PC-3 (cell line): ENCODE data around the gene GADL1. TPM values are rescaled to one million over a fixed set of nuclear protein-coding genes. Genes with fewer than 3 reads are reported as not detected.

Experiments used
- ATAC-seq: fragments of 200-7000 bp; cut with Tn5 transposase; 2 replicates; pipeline ENCODE4 v1.9.1; 2020; ENCODE audit warnings: mild to moderate bottlenecking, moderate library complexity
- BruUV-seq: library from RNA; stranded (reverse); fragments of 400-500 nt; replicated peaks from 2 replicates; lab custom pipeline; 2021; lab: Mats Ljungman, UMichigan
- CTCF ChIA-PET: fragments of 300-600 bp; sonication (Branson Sonifier 250); formaldehyde crosslinking; loops from one replicate; lab custom pipeline; 2022; ENCODE audit warnings: antibody characterized with exemption; lab: Charles Lee
- POLR2A ChIA-PET: fragments of 300-600 bp; sonication (Branson Sonifier 250); formaldehyde crosslinking; loops from one replicate; lab custom pipeline; 2022; ENCODE audit warnings: antibody characterized with exemption; ENCODE audit not compliant: unreplicated experiment; lab: Charles Lee
- DNase-seq: peaks from one replicate; pipeline ENCODE4 v3.0.0-alpha.2; 2015
- H2AFZ ChIP-seq: fragments of 300-600 bp; sonication (generic); 2 replicates; pipeline ENCODE4 v1.6.0; 2016; ENCODE audit warnings: antibody characterized with exemption, low read length
- H3F3A ChIP-seq: fragments of 300-600 bp; sonication (generic); one replicate; pipeline ENCODE4 v1.6.0; 2017; ENCODE audit warnings: antibody characterized with exemption, low read length, control low read depth, mild to moderate bottlenecking; ENCODE audit not compliant: unreplicated experiment
- H3K27ac ChIP-seq: fragments of 300-600 bp; sonication (generic); 2 replicates; pipeline ENCODE4 v1.5.1; 2016; ENCODE audit warnings: mild to moderate bottlenecking, low read length
- H3K27me3 ChIP-seq: fragments of 300-600 bp; sonication (generic); 2 replicates; pipeline ENCODE4 v1.6.1; 2016; ENCODE audit warnings: low read length, mixed read lengths
- H3K36me3 ChIP-seq: fragments of 300-600 bp; sonication (generic); 2 replicates; pipeline ENCODE4 v1.6.1; 2016; ENCODE audit warnings: low read depth, mixed run types, low read length, mixed read lengths
- H3K4me1 ChIP-seq: fragments of 300-600 bp; sonication (generic); 2 replicates; pipeline ENCODE4 v1.5.1; 2016; ENCODE audit warnings: low read length; ENCODE audit not compliant: insufficient read depth
- H3K4me2 ChIP-seq: fragments of 300-600 bp; sonication (generic); 2 replicates; pipeline ENCODE4 v1.6.0; 2016; ENCODE audit warnings: low read length
- H3K4me3 ChIP-seq: fragments of 300-600 bp; sonication (generic); 2 replicates; pipeline ENCODE4 v1.5.1; 2016; ENCODE audit warnings: mild to moderate bottlenecking, low read length, mixed read lengths
- H3K79me2 ChIP-seq: fragments of 300-600 bp; sonication (generic); 2 replicates; pipeline ENCODE4 v1.6.1; 2017; ENCODE audit warnings: low read length, mixed read lengths
- H3K9ac ChIP-seq: fragments of 300-600 bp; sonication (generic); 2 replicates; pipeline ENCODE4 v1.6.0; 2016; ENCODE audit warnings: mild to moderate bottlenecking, low read length
- H3K9me2 ChIP-seq: fragments of 300-600 bp; sonication (generic); replicated peaks from 2 replicates; pipeline ENCODE4 v1.6.1; 2016; ENCODE audit warnings: mixed run types, low read length, mixed read lengths
- H3K9me3 ChIP-seq: fragments of 300-600 bp; sonication (generic); 2 replicates; pipeline ENCODE4 v1.6.1; 2016; ENCODE audit warnings: low read length, mixed read lengths
- H4K20me1 ChIP-seq: fragments of 300-600 bp; sonication (generic); 2 replicates; pipeline ENCODE4 v1.6.1; 2016; ENCODE audit warnings: low read length, mixed read lengths
- CTCF ChIP-seq: fragments of 300-600 bp; sonication (generic); conservative IDR thresholded peaks from 2 replicates; pipeline ENCODE4 v1.5.1; 2017; ENCODE audit warnings: antibody characterized with exemption, low read depth, mild to moderate bottlenecking, low read length
- EZH2 ChIP-seq: fragments of 300-600 bp; sonication (generic); IDR thresholded peaks from one replicate; pipeline ENCODE4 v1.6.1; 2017; ENCODE audit warnings: antibody characterized with exemption, mild to moderate bottlenecking, low read length; ENCODE audit not compliant: unreplicated experiment
- EZH2phosphoT487 ChIP-seq: fragments of 300-600 bp; sonication (generic); IDR thresholded peaks from 2 replicates; pipeline ENCODE4 v1.6.1; 2018; ENCODE audit warnings: mild to moderate bottlenecking, antibody characterized with exemption, low read length, borderline replicate concordance
- intact Hi-C: fragments of 100-400 bp; cut with micrococcal nuclease; formaldehyde crosslinking; loops from 2 replicates; pipeline ENCODE4 v1.9.0; 2023
- total RNA-seq: library from RNA; depleted of rRNA; stranded (reverse); fragments of >200 nt; gene quantifications from 2 replicates; pipeline ENCODE4 v1.2.3, GENCODE V29; 2014

The GADL1 gene
- total RNA-seq, 1 experiment from 2014 or later, result not detected

GRCh38 chr3:30747771-30748281 lies 146.6 kb downstream of the GADL1 start:
- Histone ChIP-seq H3K79me2 (no peaks in the 10 kb centered on the region), H3K9me2 (no peaks in the 10 kb centered on the region), H3K9ac (no peak overlapping the region), H4K20me1 (no peaks in the 10 kb centered on the region), H3K27ac (no peak overlapping the region), H3K4me2 (no peak overlapping the region), H3K27me3 (no peaks in the 10 kb centered on the region), H3K4me1 (peaks cover 40% of the 10 kb centered on the region), H3K9me3 (no peaks in the 10 kb centered on the region), H2AFZ (no peak overlapping the region), H3F3A (no peaks in the 10 kb centered on the region), H3K4me3 (no peak overlapping the region), H3K36me3 (no peaks in the 10 kb centered on the region)
- peak; percentile 77 for DNase-seq
- ChIA-PET CTCF (interaction anchor here (0.9 to 1.1 kb wide), 3 partner anchors 549 to 1752 kb away, joined by 3 to 4 read pairs (median 3); no protein-coding TSS in a partner anchor), POLR2A (interaction anchor here (0.6 kb wide), 1 partner anchor 1753 kb away, joined by 4 read pairs; no protein-coding TSS in a partner anchor)
- intact Hi-C loops, result loop anchor here (1.0 to 10.0 kb wide), 7 partner anchors 55 to 635 kb away; partner anchors contain the start of gene TGFBR2
- no TSS peak for BruUV-seq
- peak; percentile 54 for ATAC-seq
- TF ChIP-seq CTCF, result peak; percentile 91
- no peak for TF ChIP-seq EZH2
- no peak for TF ChIP-seq EZH2phosphoT487

DNA sequence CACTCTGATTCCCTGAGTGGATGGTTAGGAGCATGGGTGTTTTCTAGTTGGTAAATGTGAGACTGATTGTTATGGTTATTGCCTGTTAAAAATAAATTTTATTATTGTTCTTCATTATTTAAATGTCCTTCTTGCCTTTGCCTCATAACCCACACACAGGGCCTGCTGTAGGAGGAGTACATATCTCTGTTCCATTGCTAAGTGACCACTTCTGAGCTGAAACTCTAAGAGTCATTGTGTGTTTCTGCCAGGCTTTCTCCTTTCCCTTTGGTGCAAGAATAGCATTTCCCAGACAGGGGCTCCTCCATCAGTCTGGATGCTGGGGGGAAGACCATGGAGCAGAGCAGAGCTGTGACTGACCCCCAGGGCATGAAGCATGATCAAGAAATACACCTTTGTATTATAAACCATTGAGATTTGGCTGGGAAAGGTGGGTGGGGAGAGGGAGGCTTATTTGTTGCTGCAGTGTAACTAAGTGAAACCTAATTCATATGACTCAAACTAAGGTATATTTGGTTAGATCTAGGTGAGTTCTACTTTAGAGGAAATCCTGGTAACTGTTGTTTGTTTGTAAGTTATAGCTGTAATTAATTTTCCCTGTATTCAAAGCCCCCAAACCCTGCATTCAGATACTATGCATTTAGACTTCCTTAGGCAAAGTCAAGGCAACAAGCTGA lies 150.7 kb downstream of the GADL1 start:
- H3K4me3 ChIP-seq, result no peak overlapping the region
- no peak for DNase-seq
- intact Hi-C loops, result loop anchor here (10.0 kb wide), 1 partner anchor 229 kb away; no protein-coding TSS in a partner anchor
- no peaks in the 10 kb centered on the region for H3K27me3 ChIP-seq
- CTCF ChIA-PET, result no interaction called here
- H2AFZ ChIP-seq, result no peak overlapping the region
- peak; percentile 35; the same call in 1 of the 2 replicates for ATAC-seq
- no peaks in the 10 kb centered on the region for H3F3A ChIP-seq
- no peak overlapping the region for H3K27ac ChIP-seq
- peaks cover 22% of the 10 kb centered on the region for H3K4me1 ChIP-seq
- no peaks in the 10 kb centered on the region for H3K9me2 ChIP-seq
- H3K9me3 ChIP-seq, result no peaks in the 10 kb centered on the region
- no peaks in the 10 kb centered on the region for H3K79me2 ChIP-seq
- no peaks in the 10 kb centered on the region for H4K20me1 ChIP-seq
- TF ChIP-seq EZH2phosphoT487 (no peak), EZH2 (no peak), CTCF (no peak)
- H3K9ac ChIP-seq, result no peak overlapping the region
- H3K4me2 ChIP-seq, result no peak overlapping the region
- no TSS peak for BruUV-seq
- H3K36me3 ChIP-seq, result no peaks in the 10 kb centered on the region
- POLR2A ChIA-PET, result no interaction called here
